GM18868 (cell line): Measurements from ENCODE around the gene CYP46A1.

Experiments used
- ATAC-seq: cut with Tn5 transposase; IDR thresholded peaks from one replicate; pipeline ENCODE4 v1.9.1; 2021; ENCODE audit warnings: mild to moderate bottlenecking, moderate library complexity; ENCODE audit not compliant: unreplicated experiment

The CYP46A1 gene

GRCh38 chr14:99741227-99741976, 57.3 kb downstream of the CYP46A1 start:
- no peak for ATAC-seq

GRCh38 chr14:99742074-99742473, 58.0 kb downstream of the CYP46A1 start:
- no peak for ATAC-seq

DNA sequence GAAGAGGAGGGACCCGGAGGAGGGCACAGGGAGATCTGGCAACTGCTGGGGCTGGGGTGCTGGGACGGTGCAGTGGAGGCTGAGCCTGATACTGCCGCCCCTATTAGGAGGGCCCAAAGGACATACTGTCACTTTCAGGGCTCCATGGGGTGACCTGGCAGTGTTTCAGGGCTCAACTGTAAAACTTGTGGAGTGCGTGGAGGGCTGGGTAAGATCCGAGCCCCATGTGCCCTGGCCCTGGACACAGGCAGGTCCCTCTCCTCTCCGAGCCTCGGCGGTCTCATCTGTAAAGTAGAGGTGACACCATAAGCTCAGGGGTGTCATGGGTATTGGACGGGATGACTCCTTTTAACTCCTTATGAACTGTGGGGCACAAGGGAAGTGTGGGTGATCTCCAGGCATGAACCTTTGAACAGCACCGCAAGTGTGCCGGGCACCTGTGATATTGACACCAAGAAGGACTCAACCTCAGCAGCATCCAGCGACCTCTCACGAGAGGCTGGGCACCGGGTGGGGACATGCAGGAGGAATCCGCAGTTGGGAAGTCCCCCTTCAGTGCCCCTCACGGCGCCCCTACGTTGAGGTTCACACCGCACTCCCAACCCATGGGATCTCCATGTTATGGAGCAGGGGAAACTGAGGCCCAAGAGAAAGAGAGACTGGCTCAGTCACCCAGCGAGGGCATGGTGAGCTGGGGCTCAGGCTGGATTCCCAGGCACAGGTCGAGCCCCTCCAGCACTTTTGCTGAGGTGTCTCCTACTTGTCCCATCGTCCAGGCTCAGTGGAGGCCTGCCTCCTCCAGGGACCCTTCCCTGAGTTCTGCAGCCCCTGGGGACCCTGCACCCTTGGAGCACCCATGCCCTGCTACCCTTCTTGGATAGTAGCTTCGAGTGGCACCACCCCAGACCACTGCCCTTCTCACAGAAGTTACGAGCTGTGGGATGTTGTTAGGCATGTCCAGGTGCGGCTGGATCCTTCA, 58.7 kb downstream of the CYP46A1 start:
- no peak for ATAC-seq

GRCh38 chr14:99744199-99744872, 60.2 kb downstream of the CYP46A1 start:
- ATAC-seq = no peak

DNA sequence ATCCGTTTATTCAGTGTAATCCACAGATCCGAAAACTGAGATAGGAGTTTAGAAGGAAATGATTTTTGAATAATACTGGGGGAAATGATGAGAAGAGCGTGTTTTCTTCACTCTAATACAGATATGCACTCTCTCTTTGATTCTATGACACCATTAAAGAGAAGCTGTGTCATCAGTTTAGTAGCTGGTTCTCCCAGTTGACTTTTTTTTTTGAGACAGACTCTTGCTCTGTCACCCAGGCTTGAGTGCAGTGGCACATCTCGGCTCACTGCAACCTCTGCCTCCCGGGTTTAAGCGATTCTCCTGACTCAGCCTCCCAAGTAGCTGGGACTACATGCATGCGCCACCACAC, 60.8 kb downstream of the CYP46A1 start:
- ATAC-seq = no peak

DNA sequence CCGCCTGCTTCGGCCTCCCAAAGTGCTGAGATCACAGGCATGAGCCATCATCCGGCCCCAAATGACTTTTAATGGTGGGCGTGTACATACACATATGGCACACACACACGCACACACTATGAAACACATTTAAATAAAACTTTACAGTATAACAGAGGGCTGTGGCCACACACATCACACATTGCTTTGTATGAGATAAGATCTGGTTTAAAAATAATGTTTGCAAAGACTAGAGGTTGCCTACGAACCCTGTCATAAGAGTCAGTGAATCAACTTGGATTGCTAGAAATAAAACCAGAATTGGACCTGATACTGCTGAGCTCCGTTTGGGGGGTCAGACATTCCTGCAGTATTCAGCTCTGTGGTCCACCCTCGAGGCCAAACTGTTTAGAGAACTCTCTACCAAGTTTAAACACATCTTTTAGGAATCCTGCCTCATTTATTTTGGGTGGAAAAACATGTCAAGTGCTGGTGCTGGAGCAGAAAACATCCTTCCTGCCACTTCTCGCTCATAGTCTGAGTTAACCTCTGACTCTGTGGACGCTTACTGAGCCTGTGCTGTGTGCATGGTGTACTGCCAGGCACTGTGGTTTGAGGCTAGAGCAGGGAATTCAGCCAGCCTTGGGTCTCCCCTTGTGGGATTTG, 61.3 kb downstream of the CYP46A1 start:
- ATAC-seq = no peak

GRCh38 chr14:99747167-99747566, 63.1 kb downstream of the CYP46A1 start:
- no peak for ATAC-seq

GRCh38 chr14:99747582-99748330, 63.7 kb downstream of the CYP46A1 start:
- no peak for ATAC-seq

- no peak for ATAC-seq
These were observed 64.4 kb downstream of the CYP46A1 start for GRCh38 chr14:99748529-99748928.

GRCh38 chr14:99749142-99749541, 65.0 kb downstream of the CYP46A1 start:
- ATAC-seq = no peak

GRCh38 chr14:99749763-99750715, 65.9 kb downstream of the CYP46A1 start:
- ATAC-seq = no peak

- ATAC-seq = no peak
These were observed 66.8 kb downstream of the CYP46A1 start for GRCh38 chr14:99750746-99751450.

GRCh38 chr14:99751539-99752485, 67.7 kb downstream of the CYP46A1 start:
- no peak for ATAC-seq

- no peak for ATAC-seq
These were observed 68.5 kb downstream of the CYP46A1 start for GRCh38 chr14:99752486-99753121.

DNA sequence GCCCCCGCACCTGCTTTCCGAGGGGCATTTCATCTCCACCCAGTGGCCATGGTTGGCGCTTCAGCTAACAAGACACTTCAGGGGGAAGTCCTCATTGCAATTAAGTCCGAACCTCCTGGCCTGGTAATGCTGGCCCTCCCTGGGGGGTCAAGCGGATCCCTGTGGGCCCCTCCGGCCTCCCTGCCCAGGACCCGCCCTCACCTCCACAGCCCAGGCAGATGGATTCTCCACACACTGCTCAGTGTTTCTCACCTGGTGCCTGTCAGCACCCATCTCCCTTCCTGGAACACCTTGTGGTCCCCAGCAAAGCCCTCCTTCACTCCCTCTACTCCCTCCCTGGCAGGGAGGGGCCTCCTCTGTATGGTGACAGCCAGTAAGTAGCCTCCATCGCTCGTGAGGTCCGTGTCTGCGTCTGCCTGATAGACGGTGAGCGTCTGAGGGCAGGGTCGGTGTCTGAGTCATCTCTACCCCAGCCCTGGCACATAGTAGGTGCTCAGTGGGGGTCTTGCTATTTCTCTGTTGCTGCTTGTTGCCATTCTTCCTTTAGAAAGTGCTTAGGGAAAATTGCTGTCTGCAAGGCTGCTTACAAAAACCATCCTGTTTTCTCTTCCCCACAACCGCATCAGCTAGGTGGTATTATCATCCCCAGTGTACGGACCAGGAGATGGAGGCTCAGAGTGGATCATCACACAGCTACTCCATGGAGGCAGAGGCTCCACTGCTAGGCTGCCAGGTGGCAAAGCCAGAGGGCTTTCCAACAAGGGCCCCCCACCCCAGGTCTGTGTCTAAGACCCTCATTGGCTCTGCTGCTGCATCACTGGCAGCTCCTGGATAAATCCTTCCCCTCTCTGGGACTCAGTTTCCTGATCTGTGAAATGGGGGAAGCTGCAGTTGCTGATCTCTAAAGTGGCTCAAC, 69.4 kb downstream of the CYP46A1 start:
- no peak for ATAC-seq
